ENCODE measurements around the gene STK32B.
A peak's percentile ranks its signal among the peaks of the same experiment; 100 is the strongest.

STK32B gene

DNA sequence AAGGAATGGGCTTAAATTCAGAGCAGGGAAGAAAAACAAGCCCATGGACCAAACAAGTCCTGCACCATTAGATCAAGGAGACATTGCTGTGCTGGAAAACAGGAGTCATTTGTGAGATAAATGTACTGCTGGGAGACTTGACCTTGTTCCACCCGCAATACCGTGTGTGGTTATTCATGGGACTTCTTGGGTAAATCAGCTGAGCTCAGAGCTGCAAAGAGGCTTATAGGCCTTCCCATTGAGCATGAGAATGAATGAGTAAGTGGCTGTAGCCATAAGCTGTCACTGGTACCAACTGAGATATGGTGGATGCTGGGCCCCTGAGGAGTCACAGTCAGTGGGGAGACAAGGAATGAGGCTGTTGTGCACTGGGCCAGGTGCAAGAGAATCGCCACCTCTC lies 29.7 kb upstream of the STK32B start:
- H3K27ac ChIP-seq, result no peak overlapping the region
- TF ChIP-seq CTCF (IDR thresholded peaks at IDR 0.05), result no peak
- DNase-seq, result no peak
- intact Hi-C loops (cut with DNase I; ENCODE audit: low total_unique reads), result no loop called here
- peaks cover 0 to 14% of the 10 kb centered on the region in 2 donors for H3K27me3 ChIP-seq
- no peak overlapping the region for H3K4me3 ChIP-seq
- H3K36me3 ChIP-seq, result no peaks in the 10 kb centered on the region
- peaks cover 0 to 6% (median 0%) of the 10 kb centered on the region in 3 donors for H3K9me3 ChIP-seq
- H3K4me1 ChIP-seq, result peaks cover 0 to 5% (median 2%) of the 10 kb centered on the region in 4 donors

- H3K27ac ChIP-seq, result no peak overlapping the region
- no peaks in the 10 kb centered on the region for H3K36me3 ChIP-seq
- no peaks in the 10 kb centered on the region for H3K4me1 ChIP-seq
- peaks cover 0 to 3% of the 10 kb centered on the region in 2 donors for H3K27me3 ChIP-seq
- TF ChIP-seq CTCF (IDR thresholded peaks at IDR 0.05), result no peak
- intact Hi-C loops (cut with DNase I; ENCODE audit: low total_unique reads), result no loop called here
- H3K9me3 ChIP-seq, result peaks cover 0 to 6% (median 0%) of the 10 kb centered on the region in 3 donors
- DNase-seq, result peak in 1 of 2 donors; percentile 74
- H3K4me3 ChIP-seq, result no peak overlapping the region
Measured at GRCh38 chr4:5024673-5025072, 26.6 kb upstream of the STK32B start.

GRCh38 chr4:5026371-5026770 lies 24.9 kb upstream of the STK32B start:
- Histone ChIP-seq H3K4me1 (no peaks in the 10 kb centered on the region), H3K9me3 (peaks cover 0 to 6% (median 0%) of the 10 kb centered on the region in 3 donors), H3K27ac (no peak overlapping the region), H3K36me3 (no peaks in the 10 kb centered on the region), H3K4me3 (no peak overlapping the region), H3K27me3 (no peaks in the 10 kb centered on the region)
- intact Hi-C loops (cut with DNase I; ENCODE audit: low total_unique reads), result no loop called here
- no peak for DNase-seq
- no peak for TF ChIP-seq CTCF (IDR thresholded peaks at IDR 0.05)

DNA sequence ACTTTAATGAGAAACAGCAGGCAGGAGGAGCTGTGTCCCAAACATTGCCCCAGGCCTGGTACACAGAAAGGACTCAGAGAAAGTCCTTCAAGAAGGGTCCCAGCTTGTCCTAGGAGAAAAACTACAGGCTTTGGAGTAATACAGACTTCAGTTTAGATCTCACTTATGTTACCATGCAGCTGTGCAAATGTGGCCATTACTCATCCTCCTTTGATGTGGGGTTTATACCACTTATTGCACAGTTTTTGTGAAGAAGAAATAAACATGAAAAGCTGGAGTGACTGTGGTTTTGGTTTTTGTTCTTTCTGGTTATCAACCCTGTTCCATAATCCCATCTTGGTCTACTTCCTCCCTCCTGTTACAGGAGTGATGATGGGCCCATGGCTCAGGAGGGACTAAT lies 23.9 kb upstream of the STK32B start:
- Histone ChIP-seq H3K4me1 (no peaks in the 10 kb centered on the region), H3K27ac (no peak overlapping the region), H3K9me3 (peaks cover 0 to 6% (median 0%) of the 10 kb centered on the region in 3 donors), H3K27me3 (no peaks in the 10 kb centered on the region), H3K36me3 (no peaks in the 10 kb centered on the region), H3K4me3 (no peak overlapping the region)
- no peak for DNase-seq
- intact Hi-C loops (cut with DNase I; ENCODE audit: low total_unique reads), result no loop called here
- TF ChIP-seq CTCF (IDR thresholded peaks at IDR 0.05), result no peak

DNA sequence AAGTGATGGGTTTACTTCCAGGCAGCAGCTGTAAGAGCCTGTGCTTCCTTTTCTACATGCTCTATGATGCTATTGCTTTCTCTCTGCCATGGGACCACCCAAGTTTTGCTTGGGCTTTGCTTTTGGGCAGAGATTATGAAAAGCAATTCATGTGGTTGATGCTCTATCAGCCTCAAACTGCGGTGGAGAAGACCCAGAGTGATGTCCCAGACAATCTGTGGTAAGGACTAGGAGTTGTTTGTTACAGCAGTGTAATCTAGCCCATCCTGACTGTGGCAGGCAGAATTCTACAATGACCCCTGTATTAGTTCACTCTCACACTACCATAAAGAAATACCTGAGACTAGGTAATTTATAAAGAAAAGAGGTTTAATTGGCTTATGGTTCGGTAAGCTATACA lies 22.8 kb upstream of the STK32B start:
- Histone ChIP-seq H3K4me3 (no peak overlapping the region), H3K4me1 (peaks cover 0 to under 1% (median 0%) of the 10 kb centered on the region in 4 donors), H3K9me3 (peaks cover 0 to 3% (median 0%) of the 10 kb centered on the region in 3 donors), H3K27me3 (no peaks in the 10 kb centered on the region), H3K36me3 (no peaks in the 10 kb centered on the region), H3K27ac (no peak overlapping the region)
- intact Hi-C loops (cut with DNase I; ENCODE audit: low total_unique reads), result no loop called here
- no peak for TF ChIP-seq CTCF (IDR thresholded peaks at IDR 0.05)
- no peak for DNase-seq

- no peak for TF ChIP-seq CTCF (IDR thresholded peaks at IDR 0.05)
- Histone ChIP-seq H3K4me3 (no peak overlapping the region), H3K4me1 (peaks cover 0 to 11% (median 0%) of the 10 kb centered on the region in 4 donors), H3K27ac (no peak overlapping the region), H3K9me3 (no peaks in the 10 kb centered on the region), H3K36me3 (no peaks in the 10 kb centered on the region), H3K27me3 (no peaks in the 10 kb centered on the region)
- DNase-seq, result no peak
- intact Hi-C loops (cut with DNase I; ENCODE audit: low total_unique reads), result no loop called here
Measured at GRCh38 chr4:5029447-5029846, 21.8 kb upstream of the STK32B start.
